HG02943 (cell line): Measurements from ENCODE around the gene RAD51B.
"Not testable (repeated sequence)": the region's sequence is repeated elsewhere in the genome, so short reads cannot be mapped to it uniquely, and the experiment has no call there.

Experiments
- ATAC-seq: cut with Tn5 transposase; IDR thresholded peaks from one replicate; pipeline ENCODE4 v1.9.1; 2021; ENCODE audit warnings: mild to moderate bottlenecking, low read depth, moderate library complexity; ENCODE audit not compliant: unreplicated experiment

Gene RAD51B

GRCh38 chr14:68014771-68015170 lies 195.2 kb downstream of the RAD51B start:
- no peak for ATAC-seq

GRCh38 chr14:68015356-68016254 lies 196.0 kb downstream of the RAD51B start:
- no peak for ATAC-seq

GRCh38 chr14:68016255-68016914 lies 196.8 kb downstream of the RAD51B start:
- no peak for ATAC-seq

GRCh38 chr14:68018598-68018997 lies 199.0 kb downstream of the RAD51B start:
- no peak for ATAC-seq

- no peak for ATAC-seq
Observed at GRCh38 chr14:68020493-68020892, 200.9 kb downstream of the RAD51B start.

GRCh38 chr14:68020999-68021663 lies 201.6 kb downstream of the RAD51B start:
- no peak for ATAC-seq

GRCh38 chr14:68027276-68027675 lies 207.7 kb downstream of the RAD51B start:
- ATAC-seq: no peak

GRCh38 chr14:68028075-68028474 lies 208.5 kb downstream of the RAD51B start:
- no peak for ATAC-seq

GRCh38 chr14:68031011-68031410 lies 211.4 kb downstream of the RAD51B start:
- not testable (repeated sequence) for ATAC-seq

- no peak for ATAC-seq
Observed at GRCh38 chr14:68032154-68032553, 212.6 kb downstream of the RAD51B start.

- ATAC-seq: no peak
Observed at GRCh38 chr14:68033336-68033932, 213.9 kb downstream of the RAD51B start.

- no peak for ATAC-seq
Observed at GRCh38 chr14:68034896-68035295, 215.3 kb downstream of the RAD51B start.

- ATAC-seq: no peak
Observed at GRCh38 chr14:68036202-68036601, 216.6 kb downstream of the RAD51B start.

- no peak for ATAC-seq
Observed at GRCh38 chr14:68039593-68039992, 220.0 kb downstream of the RAD51B start.

GRCh38 chr14:68040633-68041369 lies 221.2 kb downstream of the RAD51B start:
- ATAC-seq: no peak

- ATAC-seq: no peak
Observed at GRCh38 chr14:68041876-68042354, 222.3 kb downstream of the RAD51B start.

GRCh38 chr14:68042586-68043210 lies 223.1 kb downstream of the RAD51B start:
- ATAC-seq: no peak

- ATAC-seq: no peak
Observed at GRCh38 chr14:68043752-68044151, 224.2 kb downstream of the RAD51B start.

GRCh38 chr14:68047906-68048305 lies 228.3 kb downstream of the RAD51B start:
- no peak for ATAC-seq

GRCh38 chr14:68048815-68049214 lies 229.2 kb downstream of the RAD51B start:
- ATAC-seq: not testable (repeated sequence)
